IPS DF 6.9 (cell line): ENCODE measurements around the gene FTCD.
"Not testable (repeated sequence)": the region's sequence is repeated elsewhere in the genome, so short reads cannot be mapped to it uniquely, and the experiment has no call there.

Source experiments
- DNase-seq: peaks from one replicate; pipeline ENCODE4 v3.0.0-alpha.2; 2013; ENCODE audit warnings: low read depth, low spot score
- H3K27ac ChIP-seq: one replicate; pipeline ENCODE4 v1.5.1; 2013; ENCODE audit warnings: low read length, control low read depth
- H3K27me3 ChIP-seq: 2 replicates; pipeline ENCODE4 v1.6.1; 2013; ENCODE audit warnings: mild to moderate bottlenecking, low read length; ENCODE audit not compliant: control insufficient read depth, insufficient read depth
- H3K36me3 ChIP-seq: 2 replicates; pipeline ENCODE4 v1.6.1; 2013; ENCODE audit warnings: low read length; ENCODE audit not compliant: control insufficient read depth, insufficient read depth
- H3K4me1 ChIP-seq: 2 replicates; pipeline ENCODE4 v1.6.1; 2013; ENCODE audit warnings: low read length; ENCODE audit not compliant: control insufficient read depth, insufficient read depth
- H3K4me3 ChIP-seq: 2 replicates; pipeline ENCODE4 v1.5.1; 2013; ENCODE audit warnings: mild to moderate bottlenecking, low read length
- H3K9me3 ChIP-seq: 2 replicates; pipeline ENCODE4 v1.6.1; 2013; ENCODE audit warnings: low read length, inconsistent platforms; ENCODE audit not compliant: control insufficient read depth, insufficient read depth
- WGBS: extraction: QIAGEN DNeasy Blood & Tissue Kit; methylation state at CpG from one replicate; pipeline ENCODE4 v1.1.7; 2013; ENCODE audit warnings: mixed read lengths, missing lambda C conversion rate; ENCODE audit not compliant: insufficient read length, insufficient coverage; 5-methylcytosine and 5-hydroxymethylcytosine counted together

FTCD gene

GRCh38 chr21:46155514-46156377, at the start of gene FTCD:
Gene FTCD, minus strand, starts transcription at chr21:46155579. Its CDS starts 56 bp downstream, at chr21:46155523.
- WGBS: no CpG with 5 or more reads among the region's 34 CpGs

GRCh38 chr21:46205166-46205565, 49.8 kb upstream of the FTCD start:
- DNase-seq: no peak
- no peaks in the 10 kb centered on the region for H3K9me3 ChIP-seq
- no peaks in the 10 kb centered on the region for H3K27me3 ChIP-seq
- H3K4me3 ChIP-seq: no peak overlapping the region
- H3K27ac ChIP-seq: no peak overlapping the region
- H3K4me1 ChIP-seq: no peaks in the 10 kb centered on the region
- WGBS: no CpG with 5 or more reads among the region's 18 CpGs
- H3K36me3 ChIP-seq: peaks cover 44% of the 10 kb centered on the region

More at GRCh38 chr21:46155514-46156377, at the start of gene FTCD:
- H3K9me3 ChIP-seq: no peaks in the 10 kb centered on the region
- H3K4me1 ChIP-seq: peaks cover 6% of the 10 kb centered on the region
- H3K27me3 ChIP-seq: no peaks in the 10 kb centered on the region
- H3K36me3 ChIP-seq: no peaks in the 10 kb centered on the region; the same call in 1 of the 2 replicates
- no peak for DNase-seq
- H3K27ac ChIP-seq: no peak within 1 kb of the TSS
- no peak within 1 kb of the TSS for H3K4me3 ChIP-seq

GRCh38 chr21:46203203-46203600, 47.8 kb upstream of the FTCD start:
- Histone ChIP-seq H3K27ac (no peak overlapping the region), H3K4me3 (no peak overlapping the region), H3K36me3 (peaks cover 35% of the 10 kb centered on the region), H3K9me3 (no peaks in the 10 kb centered on the region), H3K27me3 (no peaks in the 10 kb centered on the region), H3K4me1 (no peaks in the 10 kb centered on the region)
- WGBS: no CpG with 5 or more reads among the region's 8 CpGs
- no peak for DNase-seq

- Histone ChIP-seq H3K27me3 (no peaks in the 10 kb centered on the region), H3K4me3 (no peak overlapping the region), H3K4me1 (no peaks in the 10 kb centered on the region), H3K27ac (no peak overlapping the region), H3K9me3 (no peaks in the 10 kb centered on the region), H3K36me3 (peaks cover 30% of the 10 kb centered on the region)
- WGBS: no CpG with 5 or more reads among the region's 6 CpGs
- no peak for DNase-seq
Measured at GRCh38 chr21:46202592-46203202, 47.3 kb upstream of the FTCD start.

- H3K4me3 ChIP-seq, H3K4me1 ChIP-seq, H3K27ac ChIP-seq, H3K9me3 ChIP-seq, DNase-seq, H3K27me3 ChIP-seq: not testable (repeated sequence)
- WGBS: no CpG with 5 or more reads among the region's 8 CpGs
- peaks cover 20% of the 10 kb centered on the region for H3K36me3 ChIP-seq
Measured at GRCh38 chr21:46200877-46201803, 45.8 kb upstream of the FTCD start.

- Histone ChIP-seq H3K4me3 (no peak overlapping the region), H3K36me3 (peaks cover 24% of the 10 kb centered on the region), H3K27ac (no peak overlapping the region), H3K9me3 (no peaks in the 10 kb centered on the region), H3K27me3 (no peaks in the 10 kb centered on the region), H3K4me1 (no peaks in the 10 kb centered on the region)
- WGBS: no CpG with 5 or more reads among the region's 13 CpGs
- no peak for DNase-seq
Measured at GRCh38 chr21:46199436-46200373, 44.3 kb upstream of the FTCD start.

- Histone ChIP-seq H3K4me3 (no peak overlapping the region), H3K27me3 (no peaks in the 10 kb centered on the region), H3K4me1 (no peaks in the 10 kb centered on the region), H3K27ac (no peak overlapping the region), H3K36me3 (peaks cover 45% of the 10 kb centered on the region), H3K9me3 (no peaks in the 10 kb centered on the region)
- DNase-seq: no peak
- no CpG with 5 or more reads among the region's 20 CpGs for WGBS
Measured at GRCh38 chr21:46196733-46197132, 41.4 kb upstream of the FTCD start.

- H3K27me3 ChIP-seq: no peaks in the 10 kb centered on the region
- H3K9me3 ChIP-seq: no peaks in the 10 kb centered on the region
- no CpG with 5 or more reads among the region's 20 CpGs for WGBS
- H3K4me1 ChIP-seq: no peaks in the 10 kb centered on the region
- no peak overlapping the region for H3K4me3 ChIP-seq
- no peak overlapping the region for H3K27ac ChIP-seq
- DNase-seq: no peak
- H3K36me3 ChIP-seq: peaks cover 50% of the 10 kb centered on the region
Measured at GRCh38 chr21:46195595-46196195, 40.3 kb upstream of the FTCD start.
